ENCODE results near the gene SDK1.

SDK1 gene

DNA sequence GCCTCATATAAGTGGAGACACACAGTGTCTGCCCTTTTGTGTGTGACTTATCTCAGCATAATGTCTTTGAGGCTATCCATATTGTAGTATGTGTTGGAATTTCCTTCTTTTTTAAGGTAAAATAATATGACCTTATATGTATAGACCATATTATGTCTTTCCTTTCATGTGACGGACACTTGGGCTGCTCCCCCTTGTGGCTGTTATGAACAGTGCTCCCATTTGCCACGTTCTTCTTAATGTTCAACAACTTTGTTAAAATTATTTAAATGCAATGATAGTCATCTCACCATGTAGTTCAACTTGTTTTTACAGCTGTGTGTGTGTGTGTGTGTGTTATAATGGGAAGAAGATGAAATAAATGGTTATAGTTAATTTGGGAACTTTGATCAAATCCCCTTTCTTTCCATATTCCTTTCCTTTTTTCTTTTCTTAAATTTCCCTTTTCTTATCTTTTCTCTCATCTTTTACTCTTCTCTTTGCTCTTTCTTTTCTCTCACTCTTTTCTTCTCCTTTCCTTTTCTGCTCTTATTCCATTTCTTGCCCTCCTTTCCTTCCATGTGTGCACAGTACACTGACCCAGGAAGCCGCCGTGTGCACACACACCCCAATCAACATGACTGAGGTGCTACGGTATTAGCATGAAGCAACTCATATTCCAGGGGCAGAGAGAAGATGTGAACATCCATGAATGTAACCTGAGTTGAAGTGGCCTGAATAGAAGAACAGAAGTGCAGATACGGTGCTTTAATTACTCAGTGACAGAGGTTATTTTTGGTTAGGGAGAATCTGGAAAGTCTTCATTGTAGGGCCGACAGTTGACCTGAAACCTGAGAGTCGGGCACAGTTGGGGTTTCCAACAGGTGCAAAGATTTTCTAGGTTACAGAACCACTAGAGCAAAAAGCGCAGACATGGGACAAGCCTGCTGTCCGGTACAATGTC, 596.6 kb downstream of the SDK1 start:
- DNase-seq: peak; percentile 36 to 66
- TF ChIP-seq POLR2A (IDR thresholded peaks at IDR 0.05; ENCODE audit: low read length) (no peak), GATA1 (IDR thresholded peaks at IDR 0.05; ENCODE audit: low read depth, low read length) (no peak)

DNA sequence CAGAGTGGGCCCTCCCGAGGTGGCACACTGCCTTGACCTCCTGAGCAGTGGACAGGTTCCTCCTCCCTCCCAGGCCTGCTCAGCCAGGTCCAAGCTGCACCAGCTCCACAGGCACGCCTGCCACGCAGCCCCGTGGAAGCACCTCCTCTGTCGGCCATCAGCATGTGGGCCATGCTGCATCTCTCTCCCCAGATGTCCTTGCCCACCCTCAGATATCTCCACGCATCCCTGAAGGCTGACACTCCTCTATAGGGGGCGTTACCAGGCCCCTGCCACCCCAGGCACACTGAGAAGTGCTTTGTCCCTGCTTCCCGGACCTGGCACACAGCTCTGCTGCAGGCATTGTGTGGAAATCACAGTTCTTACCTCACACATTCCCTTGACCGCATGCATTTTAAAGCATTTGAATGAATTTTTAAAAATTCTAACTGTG, 598.5 kb downstream of the SDK1 start:
- TF ChIP-seq POLR2A (IDR thresholded peaks at IDR 0.05; ENCODE audit: low read length) (no peak), GATA1 (IDR thresholded peaks at IDR 0.05; ENCODE audit: low read depth, low read length) (no peak)
- DNase-seq: no peak

- DNase-seq: no peak
- TF ChIP-seq GATA1 (IDR thresholded peaks at IDR 0.05; ENCODE audit: low read depth, low read length) (no peak), POLR2A (IDR thresholded peaks at IDR 0.05; ENCODE audit: low read length) (no peak)
These were observed 607.1 kb downstream of the SDK1 start for GRCh38 chr7:3908153-3908552.

GRCh38 chr7:3909128-3909527, 608.1 kb downstream of the SDK1 start:
- DNase-seq: no peak
- no peak for TF ChIP-seq POLR2A (IDR thresholded peaks at IDR 0.05; ENCODE audit: low read length)
- no peak for TF ChIP-seq GATA1 (IDR thresholded peaks at IDR 0.05; ENCODE audit: low read depth, low read length)

- TF ChIP-seq GATA1 (IDR thresholded peaks at IDR 0.05; ENCODE audit: low read depth, low read length): no peak
- TF ChIP-seq POLR2A (IDR thresholded peaks at IDR 0.05; ENCODE audit: low read length): no peak
These were observed 609.0 kb downstream of the SDK1 start for GRCh38 chr7:3910054-3910453.

GRCh38 chr7:3911685-3912084, 610.6 kb downstream of the SDK1 start:
- TF ChIP-seq POLR2A (IDR thresholded peaks at IDR 0.05; ENCODE audit: low read length) (no peak), GATA1 (IDR thresholded peaks at IDR 0.05; ENCODE audit: low read depth, low read length) (no peak)
- no peak for DNase-seq

More at GRCh38 chr7:3910054-3910453, 609.0 kb downstream of the SDK1 start:
- DNase-seq: no peak

GRCh38 chr7:3912291-3912690, 611.2 kb downstream of the SDK1 start:
- TF ChIP-seq GATA1 (IDR thresholded peaks at IDR 0.05; ENCODE audit: low read depth, low read length) (no peak), POLR2A (IDR thresholded peaks at IDR 0.05; ENCODE audit: low read length) (no peak)
- no peak for DNase-seq

DNA sequence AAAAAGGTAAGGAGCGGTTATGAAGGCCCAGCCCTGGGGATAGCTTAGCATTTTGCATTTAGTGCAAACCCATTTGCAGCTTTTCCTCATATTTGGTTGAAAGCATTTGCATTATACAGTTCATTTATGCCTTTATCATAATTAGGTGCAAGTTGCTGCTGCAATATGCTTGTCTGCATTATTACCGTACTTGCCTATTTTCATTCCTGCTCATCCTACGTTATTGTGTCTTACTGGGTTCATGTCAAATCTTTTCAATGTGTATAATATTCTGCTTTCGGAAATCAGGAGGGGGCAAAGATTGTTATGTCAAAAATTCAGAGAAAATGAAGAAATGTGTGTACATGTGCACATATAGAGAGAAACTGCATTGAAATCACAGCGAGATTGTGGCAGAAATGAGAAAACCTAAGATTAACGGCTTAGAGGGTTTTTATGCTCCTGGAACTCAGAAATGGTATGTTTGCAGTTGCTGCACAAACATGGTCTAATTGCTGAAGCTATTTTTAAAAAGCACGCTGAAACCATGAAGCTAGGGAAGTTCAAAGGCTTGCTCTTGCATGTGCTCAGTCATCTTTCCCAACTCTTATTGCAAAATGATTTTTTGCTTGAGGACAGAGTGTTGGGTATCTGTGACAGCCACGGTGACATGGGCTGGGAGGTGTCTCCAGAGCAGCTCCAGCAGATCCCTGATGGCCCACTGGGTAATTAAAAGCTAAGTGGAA, 613.2 kb downstream of the SDK1 start:
- DNase-seq: no peak
- TF ChIP-seq POLR2A (IDR thresholded peaks at IDR 0.05; ENCODE audit: low read length) (no peak), GATA1 (IDR thresholded peaks at IDR 0.05; ENCODE audit: low read depth, low read length) (no peak)

- TF ChIP-seq POLR2A (IDR thresholded peaks at IDR 0.05; ENCODE audit: low read length): no peak
- no peak for TF ChIP-seq GATA1 (IDR thresholded peaks at IDR 0.05; ENCODE audit: low read depth, low read length)
- no peak for DNase-seq
These were observed 614.4 kb downstream of the SDK1 start for GRCh38 chr7:3915337-3915878.

DNA sequence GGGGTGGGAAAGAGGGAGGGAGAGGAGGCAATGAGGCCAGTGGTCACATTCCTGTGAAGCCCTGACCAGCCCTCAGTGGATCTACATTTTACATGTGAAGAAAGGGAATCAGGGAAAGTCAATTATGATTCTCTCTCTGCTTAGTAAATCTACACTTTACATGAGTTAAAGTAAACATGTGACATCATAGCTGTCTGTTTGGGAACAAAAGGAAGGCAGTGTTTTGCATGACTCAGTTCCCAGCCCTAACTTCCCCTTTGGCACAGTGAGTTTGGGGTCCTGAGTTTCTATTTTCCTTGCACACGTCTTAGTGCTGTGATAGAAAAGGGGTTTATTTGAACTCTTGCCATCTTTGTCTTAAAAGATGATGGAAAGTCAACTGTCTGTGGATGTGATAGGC, 615.1 kb downstream of the SDK1 start:
- TF ChIP-seq GATA1 (IDR thresholded peaks at IDR 0.05; ENCODE audit: low read depth, low read length): no peak
- no peak for TF ChIP-seq POLR2A (IDR thresholded peaks at IDR 0.05; ENCODE audit: low read length)
- DNase-seq: no peak

DNA sequence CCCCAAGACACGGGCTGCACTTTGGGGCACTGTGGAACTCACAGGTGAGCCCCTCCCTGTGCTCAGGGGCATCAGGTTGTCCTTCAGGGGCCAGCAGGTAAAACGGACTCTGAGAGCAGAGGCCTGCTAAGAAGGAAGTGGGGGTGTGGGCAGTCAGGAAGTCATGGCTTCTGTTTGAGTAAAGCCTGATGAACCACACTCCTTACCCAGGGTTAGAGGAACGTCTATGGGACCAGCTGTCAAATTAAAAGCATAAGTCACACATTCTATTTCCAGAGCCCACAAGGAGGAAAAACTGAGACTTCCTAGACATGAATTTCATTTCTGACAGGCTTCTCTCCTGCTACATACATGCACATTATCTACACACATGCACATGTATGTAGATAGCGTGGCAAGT, 616.4 kb downstream of the SDK1 start:
- DNase-seq: no peak
- TF ChIP-seq GATA1 (IDR thresholded peaks at IDR 0.05; ENCODE audit: low read depth, low read length) (no peak), POLR2A (IDR thresholded peaks at IDR 0.05; ENCODE audit: low read length) (no peak)

DNA sequence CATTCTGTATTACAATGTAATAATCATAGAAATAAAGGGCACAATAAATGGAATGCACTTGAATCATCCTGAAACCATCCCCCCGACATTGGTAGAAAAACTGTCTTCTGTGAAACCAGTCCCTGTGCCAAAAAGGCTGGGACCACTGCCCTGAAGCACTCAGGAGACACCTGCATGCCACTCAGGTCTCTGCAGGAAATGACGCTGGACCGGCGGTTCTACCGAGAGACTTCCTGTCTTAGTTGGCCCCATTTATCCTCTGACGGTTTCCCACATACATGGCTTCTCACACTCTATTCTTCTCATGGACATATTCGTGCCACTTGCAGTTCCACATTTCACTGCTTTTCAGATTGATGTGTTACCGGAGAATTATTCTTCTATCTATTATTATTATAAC, 617.5 kb downstream of the SDK1 start:
- no peak for DNase-seq

GRCh38 chr7:3922175-3922635, 621.2 kb downstream of the SDK1 start:
- DNase-seq: peak; percentile 9 to 16
- TF ChIP-seq POLR2A (IDR thresholded peaks at IDR 0.05; ENCODE audit: low read length) (no peak), GATA1 (IDR thresholded peaks at IDR 0.05; ENCODE audit: low read depth, low read length) (no peak)

More for the DNA sequence above, 617.5 kb downstream of the SDK1 start:
- no peak for TF ChIP-seq GATA1 (IDR thresholded peaks at IDR 0.05; ENCODE audit: low read depth, low read length)
- no peak for TF ChIP-seq POLR2A (IDR thresholded peaks at IDR 0.05; ENCODE audit: low read length)

- TF ChIP-seq GATA1 (IDR thresholded peaks at IDR 0.05; ENCODE audit: low read depth, low read length): no peak
- TF ChIP-seq POLR2A (IDR thresholded peaks at IDR 0.05; ENCODE audit: low read length): no peak
- no peak for DNase-seq
These were observed 622.4 kb downstream of the SDK1 start for GRCh38 chr7:3923307-3923918.
